ENCODE data around the gene RAD51B. TPM values are rescaled to one million over a fixed set of nuclear protein-coding genes. Genes with fewer than 3 reads are reported as not detected.

The RAD51B gene
- polyA plus RNA-seq, 1 donor (not counting 4 experiments of a cell fraction or from before 2014, with no cell fraction given): 13.3 TPM

GRCh38 chr14:67990576-67990975 lies 171.0 kb downstream of the RAD51B start:
- H3K4me3 ChIP-seq (ENCODE audit: control insufficient read depth in 2 of 3, extremely low read depth in 1 of 3, insufficient read depth in 2 of 3, low read depth in 1 of 3, low read length in 3 of 3): no peak overlapping the region
- H3K4me2 ChIP-seq (ENCODE audit: control insufficient read depth, extremely low read depth, insufficient read depth, low read depth, low read length): no peak overlapping the region
- H4K20me1 ChIP-seq (ENCODE audit: control insufficient read depth, extremely low read depth, insufficient read depth, low read length): no peaks in the 10 kb centered on the region
- H3K4me1 ChIP-seq (ENCODE audit: control insufficient read depth, extremely low read depth, insufficient read depth, low read length): peaks cover 9% of the 10 kb centered on the region
- dilution Hi-C loops (cut with MboI; ENCODE audit: extremely low pct_ligation_motif_present, low sequenced_read_pairs): no loop called here
- TF ChIP-seq CTCF (optimal IDR thresholded peaks at IDR 0.05 in 1 of 3, IDR thresholded peaks at IDR 0.05 in 1 of 3, conservative IDR thresholded peaks at IDR 0.05 in 1 of 3; ENCODE audit: extremely low read depth in 1 of 3, insufficient read depth in 2 of 3, low read length in 3 of 3): no peak
- no peaks in the 10 kb centered on the region for H3K27me3 ChIP-seq (ENCODE audit: control insufficient read depth, extremely low read depth, insufficient read depth, low read length)
- FAIRE-seq (no peak), DNase-seq (ENCODE audit: low read depth, low spot score) (no peak)
- H3K9me1 ChIP-seq (ENCODE audit: control insufficient read depth, extremely low read depth, insufficient read depth, low read length): no peaks in the 10 kb centered on the region
- H3K79me2 ChIP-seq (ENCODE audit: control insufficient read depth, insufficient read depth, low read length): no peaks in the 10 kb centered on the region
- no peak overlapping the region for H3K9ac ChIP-seq (ENCODE audit: control insufficient read depth, extremely low read depth, insufficient read depth, low read length)
- H3K9me3 ChIP-seq (ENCODE audit: control insufficient read depth, low read depth, low read length): no peaks in the 10 kb centered on the region
- H2AFZ ChIP-seq (ENCODE audit: control insufficient read depth, low read length): no peak overlapping the region
- no peaks in the 10 kb centered on the region for H3K36me3 ChIP-seq (ENCODE audit: control insufficient read depth in 2 of 2, extremely low read depth in 1 of 2, insufficient read depth in 2 of 2, low read length in 2 of 2)
- no peak overlapping the region for H3K27ac ChIP-seq (ENCODE audit: control insufficient read depth, insufficient read depth, low read length)

GRCh38 chr14:67994531-67994930 lies 175.0 kb downstream of the RAD51B start:
- Histone ChIP-seq H3K27ac (ENCODE audit: control insufficient read depth, insufficient read depth, low read length) (no peak overlapping the region), H3K36me3 (ENCODE audit: control insufficient read depth in 2 of 2, extremely low read depth in 1 of 2, insufficient read depth in 2 of 2, low read length in 2 of 2) (no peaks in the 10 kb centered on the region), H3K79me2 (ENCODE audit: control insufficient read depth, insufficient read depth, low read length) (no peaks in the 10 kb centered on the region), H3K9ac (ENCODE audit: control insufficient read depth, extremely low read depth, insufficient read depth, low read length) (no peak overlapping the region), H3K9me1 (ENCODE audit: control insufficient read depth, extremely low read depth, insufficient read depth, low read length) (no peaks in the 10 kb centered on the region), H2AFZ (ENCODE audit: control insufficient read depth, low read length) (no peak overlapping the region), H3K4me2 (ENCODE audit: control insufficient read depth, extremely low read depth, insufficient read depth, low read depth, low read length) (no peak overlapping the region), H4K20me1 (ENCODE audit: control insufficient read depth, extremely low read depth, insufficient read depth, low read length) (no peaks in the 10 kb centered on the region), H3K9me3 (ENCODE audit: control insufficient read depth, low read depth, low read length) (no peaks in the 10 kb centered on the region), H3K4me3 (ENCODE audit: control insufficient read depth in 2 of 3, extremely low read depth in 1 of 3, insufficient read depth in 2 of 3, low read depth in 1 of 3, low read length in 3 of 3) (no peak overlapping the region), H3K4me1 (ENCODE audit: control insufficient read depth, extremely low read depth, insufficient read depth, low read length) (peaks cover 8% of the 10 kb centered on the region), H3K27me3 (ENCODE audit: control insufficient read depth, extremely low read depth, insufficient read depth, low read length) (no peaks in the 10 kb centered on the region)
- FAIRE-seq (no peak), DNase-seq (ENCODE audit: low read depth, low spot score) (no peak)
- TF ChIP-seq EZH2 (IDR thresholded peaks at IDR 0.05; ENCODE audit: low read length) (no peak), CTCF (optimal IDR thresholded peaks at IDR 0.05 in 1 of 3, IDR thresholded peaks at IDR 0.05 in 1 of 3, conservative IDR thresholded peaks at IDR 0.05 in 1 of 3; ENCODE audit: extremely low read depth in 1 of 3, insufficient read depth in 2 of 3, low read length in 3 of 3) (no peak)
- dilution Hi-C loops (cut with MboI; ENCODE audit: extremely low pct_ligation_motif_present, low sequenced_read_pairs): no loop called here

All from keratinocyte (primary cell).